ENCODE measurements around the gene OVOL2. TPM values are rescaled to one million over a fixed set of nuclear protein-coding genes. Genes with fewer than 3 reads are reported as not detected.

OVOL2 gene
- total and polyA plus RNA-seq, 10 of the 15 experiments (the other 5 are each of a cell fraction or from before 2014, with no cell fraction given), result not detected

GRCh38 chr20:17990278-17990972 lies 67.3 kb downstream of the OVOL2 start:
- in situ Hi-C loops (cut with MboI) (no loop called here), intact Hi-C loops (cut with micrococcal nuclease; ENCODE audit: unreplicated experiment) (loop anchor here (5.0 kb wide), 1 partner anchor 33 kb away; no protein-coding TSS in a partner anchor)
- Histone ChIP-seq H3K9me3 (replicated peaks; ENCODE audit: control insufficient read depth, insufficient read depth, low read length) (no peaks in the 10 kb centered on the region), H3K4me1 (ENCODE audit: control insufficient read depth, insufficient read depth, low read length) (peaks cover 17% of the 10 kb centered on the region), H3K4me2 (ENCODE audit: control insufficient read depth, insufficient read depth) (no peak overlapping the region), H3K4me3 (no peak overlapping the region), H3K79me2 (ENCODE audit: control insufficient read depth, insufficient read depth, low read length) (no peaks in the 10 kb centered on the region; the same call in 1 of the 2 replicates), H3K27me3 (replicated peaks in 1 of 2; ENCODE audit: control insufficient read depth in 2 of 2, insufficient read depth in 2 of 2, low read length in 1 of 2) (no peaks in the 10 kb centered on the region), H3K36me3 (ENCODE audit: control insufficient read depth in 2 of 2, insufficient read depth in 2 of 2, low read length in 1 of 2) (peaks cover 2 to 11% of the 10 kb centered on the region in 2 experiments), H3K9ac (ENCODE audit: control insufficient read depth, insufficient read depth, low read length) (no peak overlapping the region), H4K20me1 (ENCODE audit: control insufficient read depth, insufficient read depth) (no peaks in the 10 kb centered on the region), H2AFZ (ENCODE audit: control insufficient read depth, low read depth, low read length) (no peak overlapping the region), H3K27ac (ENCODE audit: control insufficient read depth, insufficient read depth) (no peak overlapping the region)
- SMC1A ChIA-PET (ENCODE audit: uncharacterized antibody, unreplicated experiment), result interaction anchor here (0.8 to 2.9 kb wide), 2 partner anchors 20 to 23 kb away, joined by 3 to 12 read pairs; no protein-coding TSS in a partner anchor
- no peak for DNase-seq (ENCODE audit: low read depth, low spot score)
- CTCF ChIA-PET, result interaction anchor here (0.8 to 3.1 kb wide), 7 partner anchors 19 to 51 kb away, joined by 3 to 14 read pairs (median 4); partner anchors contain the start of genes MGME1 and SNX5
- no peak for TF ChIP-seq CUX1 (IDR thresholded peaks at IDR 0.05; ENCODE audit: insufficient replicate concordance, low read depth, low read length)
- no peak for TF ChIP-seq CBX5 (IDR thresholded peaks at IDR 0.05; ENCODE audit: low read depth)
- no peak for TF ChIP-seq RAD21 (IDR thresholded peaks at IDR 0.05; ENCODE audit: insufficient read depth, low read depth, low read length)
- no peak for TF ChIP-seq MTA2 (IDR thresholded peaks at IDR 0.05; ENCODE audit: low read depth)
- POLR2A ChIA-PET, result interaction anchor here (1.0 to 1.1 kb wide), 3 partner anchors 11 to 35 kb away, joined by 3 to 4 read pairs (median 4); no protein-coding TSS in a partner anchor
- no peak for FAIRE-seq
- 94% methylated on average over 9 of the region's 10 CpGs for WGBS (ENCODE audit: insufficient coverage, insufficient replicate concordance, low lambda C conversion rate, missing lambda C conversion rate)
- ATAC-seq, result no peak
- BruUV-seq (replicated peaks), result TSS peak; percentile 54
- RAD21 ChIA-PET (ENCODE audit: unreplicated experiment), result interaction anchor here (1.0 kb wide), 1 partner anchor 19 kb away, joined by 5 read pairs; no protein-coding TSS in a partner anchor
